Measurements from ENCODE around the gene HTR2C. TPM values are rescaled to one million over a fixed set of nuclear protein-coding genes. Genes with fewer than 3 reads are reported as not detected.
A peak's percentile ranks its signal among the peaks of the same experiment; 100 is the strongest.

The HTR2C gene
- not detected for total RNA-seq
- polyA plus RNA-seq, result not detected

GRCh38 chrX:114583646-114584374 is at the start of gene HTR2C:
HTR2C (plus strand) TSS chrX:114584086; CDS start chrX:114726937, 142,851 bp downstream.
- peak within 1 kb of the TSS in 1 of 8 donors; percentile 52 for H3K4me3 Mint-ChIP-seq

GRCh38 chrX:114580336-114580735 is 3.5 kb upstream of the HTR2C start:
- H3K4me1 ChIP-seq (ENCODE audit: insufficient read depth, low read length), result no peaks in the 10 kb centered on the region
- H3K27ac ChIP-seq (ENCODE audit: low read depth, low read length), result no peak overlapping the region
- ChIA-PET CTCF (ENCODE audit: partially characterized antibody) (no interaction called here), POLR2A (ENCODE audit: partially characterized antibody) (no interaction called here)
- Mint-ChIP-seq H3K27me3 (peaks cover 2 to 12% of the 10 kb centered on the region in 2 donors), H3K9me3 (peaks cover 0 to 20% (median 6%) of the 10 kb centered on the region in 8 donors), H3K36me3 (no peaks in the 10 kb centered on the region), H3K27ac (no peak overlapping the region), H3K4me3 (no peak overlapping the region), H3K4me1 (peaks cover 0 to 2% (median 0%) of the 10 kb centered on the region in 4 donors)
- intact Hi-C loops (cut with micrococcal nuclease), result no loop called here
- H3K36me3 ChIP-seq (ENCODE audit: insufficient read depth, low read length), result no peaks in the 10 kb centered on the region
- H3K4me3 ChIP-seq (ENCODE audit: low read length in 2 of 2), result no peak overlapping the region
- no peaks in the 10 kb centered on the region for H3K9me3 ChIP-seq (ENCODE audit: control insufficient read depth in 1 of 2, low read length in 2 of 2)
- no peaks in the 10 kb centered on the region for H3K27me3 ChIP-seq (ENCODE audit: insufficient read depth, low read length)
- DNase-seq, result no peak

More at GRCh38 chrX:114583646-114584374, at the start of gene HTR2C:
- H3K27ac ChIP-seq (ENCODE audit: low read depth, low read length), result no peak within 1 kb of the TSS
- H3K36me3 Mint-ChIP-seq, result no peaks in the 10 kb centered on the region
- H3K27ac Mint-ChIP-seq, result peak within 1 kb of the TSS in 1 of 7 donors; percentile 25
- CTCF ChIA-PET (ENCODE audit: partially characterized antibody), result no interaction called here
- DNase-seq, result no peak
- H3K4me1 Mint-ChIP-seq, result peaks cover 0 to 2% (median 0%) of the 10 kb centered on the region in 4 donors
- intact Hi-C loops (cut with micrococcal nuclease), result no loop called here
- no peak within 1 kb of the TSS for H3K4me3 ChIP-seq (ENCODE audit: low read length in 2 of 2)
- peaks cover 0 to 21% (median 7%) of the 10 kb centered on the region in 8 donors for H3K9me3 Mint-ChIP-seq
- POLR2A ChIA-PET (ENCODE audit: partially characterized antibody), result no interaction called here
- H3K9me3 ChIP-seq (ENCODE audit: control insufficient read depth in 1 of 2, low read length in 2 of 2), result no peaks in the 10 kb centered on the region
- H3K36me3 ChIP-seq (ENCODE audit: insufficient read depth, low read length), result no peaks in the 10 kb centered on the region
- peaks cover 2 to 12% of the 10 kb centered on the region in 2 donors for H3K27me3 Mint-ChIP-seq
- no peaks in the 10 kb centered on the region for H3K27me3 ChIP-seq (ENCODE audit: insufficient read depth, low read length)
- H3K4me1 ChIP-seq (ENCODE audit: insufficient read depth, low read length), result no peaks in the 10 kb centered on the region

GRCh38 chrX:114581528-114582263 is 2.2 kb upstream of the HTR2C start:
- DNase-seq, result no peak
- H3K36me3 ChIP-seq (ENCODE audit: insufficient read depth, low read length), result no peaks in the 10 kb centered on the region
- no peaks in the 10 kb centered on the region for H3K36me3 Mint-ChIP-seq
- no peak overlapping the region for H3K4me3 Mint-ChIP-seq
- POLR2A ChIA-PET (ENCODE audit: partially characterized antibody), result no interaction called here
- no peak overlapping the region for H3K27ac Mint-ChIP-seq
- no peaks in the 10 kb centered on the region for H3K4me1 ChIP-seq (ENCODE audit: insufficient read depth, low read length)
- intact Hi-C loops (cut with micrococcal nuclease), result no loop called here
- H3K27me3 ChIP-seq (ENCODE audit: insufficient read depth, low read length), result no peaks in the 10 kb centered on the region
- peaks cover 0 to 2% (median 0%) of the 10 kb centered on the region in 4 donors for H3K4me1 Mint-ChIP-seq
- H3K9me3 Mint-ChIP-seq, result peaks cover 0 to 23% (median 7%) of the 10 kb centered on the region in 8 donors
- H3K27me3 Mint-ChIP-seq, result peaks cover 2 to 12% of the 10 kb centered on the region in 2 donors
- CTCF ChIA-PET (ENCODE audit: partially characterized antibody), result no interaction called here
- no peak overlapping the region for H3K4me3 ChIP-seq (ENCODE audit: low read length in 2 of 2)
- no peaks in the 10 kb centered on the region for H3K9me3 ChIP-seq (ENCODE audit: control insufficient read depth in 1 of 2, low read length in 2 of 2)
- no peak overlapping the region for H3K27ac ChIP-seq (ENCODE audit: low read depth, low read length)

DNA sequence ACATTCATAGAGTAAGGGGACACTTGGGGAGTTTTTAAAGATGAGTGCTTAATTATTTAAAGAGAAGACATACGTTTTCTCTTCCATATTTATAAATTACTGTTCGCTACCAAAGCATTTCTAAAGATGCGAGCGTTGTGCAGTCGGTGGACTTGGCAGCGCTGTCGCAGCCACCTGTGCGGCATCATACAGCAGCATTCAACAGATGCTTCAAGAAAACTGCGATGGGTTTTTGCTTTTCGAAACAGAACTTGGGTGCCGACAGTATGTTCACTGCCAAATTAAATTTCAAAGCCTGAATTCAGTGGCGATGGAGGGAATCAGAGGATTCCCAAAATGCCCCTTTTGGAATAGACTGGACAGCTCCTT is 1.6 kb upstream of the HTR2C start:
- Mint-ChIP-seq H3K36me3 (no peaks in the 10 kb centered on the region), H3K27me3 (peaks cover 2 to 12% of the 10 kb centered on the region in 2 donors), H3K27ac (no peak overlapping the region), H3K4me3 (no peak overlapping the region), H3K4me1 (peaks cover 0 to 2% (median 0%) of the 10 kb centered on the region in 4 donors), H3K9me3 (peaks cover 0 to 21% (median 7%) of the 10 kb centered on the region in 8 donors)
- Histone ChIP-seq H3K36me3 (ENCODE audit: insufficient read depth, low read length) (no peaks in the 10 kb centered on the region), H3K4me1 (ENCODE audit: insufficient read depth, low read length) (no peaks in the 10 kb centered on the region), H3K27ac (ENCODE audit: low read depth, low read length) (no peak overlapping the region), H3K9me3 (ENCODE audit: control insufficient read depth in 1 of 2, low read length in 2 of 2) (no peaks in the 10 kb centered on the region), H3K4me3 (ENCODE audit: low read length in 2 of 2) (no peak overlapping the region), H3K27me3 (ENCODE audit: insufficient read depth, low read length) (no peaks in the 10 kb centered on the region)
- ChIA-PET CTCF (ENCODE audit: partially characterized antibody) (no interaction called here), POLR2A (ENCODE audit: partially characterized antibody) (no interaction called here)
- no peak for DNase-seq
- intact Hi-C loops (cut with micrococcal nuclease), result no loop called here

- Histone ChIP-seq H3K36me3 (ENCODE audit: insufficient read depth, low read length) (no peaks in the 10 kb centered on the region), H3K4me3 (ENCODE audit: low read length in 2 of 2) (no peak overlapping the region), H3K27me3 (ENCODE audit: insufficient read depth, low read length) (no peaks in the 10 kb centered on the region), H3K4me1 (ENCODE audit: insufficient read depth, low read length) (no peaks in the 10 kb centered on the region), H3K9me3 (ENCODE audit: control insufficient read depth in 1 of 2, low read length in 2 of 2) (no peaks in the 10 kb centered on the region), H3K27ac (ENCODE audit: low read depth, low read length) (no peak overlapping the region)
- no peak for DNase-seq
- Mint-ChIP-seq H3K27ac (no peak overlapping the region), H3K4me1 (peaks cover 0 to 2% (median 0%) of the 10 kb centered on the region in 4 donors), H3K36me3 (no peaks in the 10 kb centered on the region), H3K4me3 (no peak overlapping the region), H3K9me3 (peaks cover 0 to 21% (median 7%) of the 10 kb centered on the region in 8 donors), H3K27me3 (peaks cover 2 to 12% of the 10 kb centered on the region in 2 donors)
- CTCF ChIA-PET (ENCODE audit: partially characterized antibody), result no interaction called here
- intact Hi-C loops (cut with micrococcal nuclease), result no loop called here
- POLR2A ChIA-PET (ENCODE audit: partially characterized antibody), result no interaction called here
These were observed 1.0 kb upstream of the HTR2C start for GRCh38 chrX:114582698-114583395.

DNA sequence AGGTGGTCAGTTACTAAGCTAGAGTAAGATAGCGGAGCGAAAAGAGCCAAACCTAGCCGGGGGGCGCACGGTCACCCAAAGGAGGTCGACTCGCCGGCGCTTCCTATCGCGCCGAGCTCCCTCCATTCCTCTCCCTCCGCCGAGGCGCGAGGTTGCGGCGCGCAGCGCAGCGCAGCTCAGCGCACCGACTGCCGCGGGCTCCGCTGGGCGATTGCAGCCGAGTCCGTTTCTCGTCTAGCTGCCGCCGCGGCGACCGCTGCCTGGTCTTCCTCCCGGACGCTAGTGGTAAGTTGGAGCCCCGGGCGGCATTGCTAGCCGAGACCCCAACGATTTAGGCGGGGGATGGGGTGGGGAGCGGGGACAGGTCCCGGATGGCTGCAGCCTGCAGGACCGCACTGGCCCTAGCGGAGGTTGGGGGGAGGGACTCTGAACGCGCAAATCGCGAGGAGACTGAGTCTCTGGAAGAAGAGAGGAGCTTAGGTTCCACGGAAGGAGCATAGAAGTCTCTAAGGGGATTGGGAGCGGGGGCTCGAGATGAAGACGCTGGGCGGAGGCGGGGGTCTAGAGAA is 573 bp downstream of the HTR2C start:
- Mint-ChIP-seq H3K36me3 (no peaks in the 10 kb centered on the region), H3K4me3 (no peak overlapping the region), H3K9me3 (peaks cover 0 to 21% (median 7%) of the 10 kb centered on the region in 8 donors), H3K4me1 (peaks cover 0 to 2% (median 0%) of the 10 kb centered on the region in 4 donors), H3K27ac (peak overlapping the region in 1 of 7 donors; percentile 25), H3K27me3 (peaks cover 2 to 12% of the 10 kb centered on the region in 2 donors)
- Histone ChIP-seq H3K9me3 (ENCODE audit: control insufficient read depth in 1 of 2, low read length in 2 of 2) (no peaks in the 10 kb centered on the region), H3K36me3 (ENCODE audit: insufficient read depth, low read length) (no peaks in the 10 kb centered on the region), H3K4me1 (ENCODE audit: insufficient read depth, low read length) (no peaks in the 10 kb centered on the region), H3K27ac (ENCODE audit: low read depth, low read length) (no peak overlapping the region), H3K4me3 (ENCODE audit: low read length in 2 of 2) (no peak overlapping the region), H3K27me3 (ENCODE audit: insufficient read depth, low read length) (no peaks in the 10 kb centered on the region)
- ChIA-PET POLR2A (ENCODE audit: partially characterized antibody) (no interaction called here), CTCF (ENCODE audit: partially characterized antibody) (no interaction called here)
- intact Hi-C loops (cut with micrococcal nuclease), result no loop called here
- no peak for DNase-seq

Data from CD4-positive, alpha-beta memory T cell (primary cell).